Measurements from ENCODE around the gene ZNF644. TPM values are rescaled to one million over a fixed set of nuclear protein-coding genes. Genes with fewer than 3 reads are reported as not detected.

Gene ZNF644
- total RNA-seq, 1 experiment from 2014 or later, result 55.9 TPM

GRCh38 chr1:90989302-90989701 is 32.5 kb downstream of the ZNF644 start:
- no peak for ATAC-seq
- peaks cover 46% of the 10 kb centered on the region for H4K20me1 ChIP-seq (ENCODE audit: insufficient read depth)
- TF ChIP-seq, protein P1, sequence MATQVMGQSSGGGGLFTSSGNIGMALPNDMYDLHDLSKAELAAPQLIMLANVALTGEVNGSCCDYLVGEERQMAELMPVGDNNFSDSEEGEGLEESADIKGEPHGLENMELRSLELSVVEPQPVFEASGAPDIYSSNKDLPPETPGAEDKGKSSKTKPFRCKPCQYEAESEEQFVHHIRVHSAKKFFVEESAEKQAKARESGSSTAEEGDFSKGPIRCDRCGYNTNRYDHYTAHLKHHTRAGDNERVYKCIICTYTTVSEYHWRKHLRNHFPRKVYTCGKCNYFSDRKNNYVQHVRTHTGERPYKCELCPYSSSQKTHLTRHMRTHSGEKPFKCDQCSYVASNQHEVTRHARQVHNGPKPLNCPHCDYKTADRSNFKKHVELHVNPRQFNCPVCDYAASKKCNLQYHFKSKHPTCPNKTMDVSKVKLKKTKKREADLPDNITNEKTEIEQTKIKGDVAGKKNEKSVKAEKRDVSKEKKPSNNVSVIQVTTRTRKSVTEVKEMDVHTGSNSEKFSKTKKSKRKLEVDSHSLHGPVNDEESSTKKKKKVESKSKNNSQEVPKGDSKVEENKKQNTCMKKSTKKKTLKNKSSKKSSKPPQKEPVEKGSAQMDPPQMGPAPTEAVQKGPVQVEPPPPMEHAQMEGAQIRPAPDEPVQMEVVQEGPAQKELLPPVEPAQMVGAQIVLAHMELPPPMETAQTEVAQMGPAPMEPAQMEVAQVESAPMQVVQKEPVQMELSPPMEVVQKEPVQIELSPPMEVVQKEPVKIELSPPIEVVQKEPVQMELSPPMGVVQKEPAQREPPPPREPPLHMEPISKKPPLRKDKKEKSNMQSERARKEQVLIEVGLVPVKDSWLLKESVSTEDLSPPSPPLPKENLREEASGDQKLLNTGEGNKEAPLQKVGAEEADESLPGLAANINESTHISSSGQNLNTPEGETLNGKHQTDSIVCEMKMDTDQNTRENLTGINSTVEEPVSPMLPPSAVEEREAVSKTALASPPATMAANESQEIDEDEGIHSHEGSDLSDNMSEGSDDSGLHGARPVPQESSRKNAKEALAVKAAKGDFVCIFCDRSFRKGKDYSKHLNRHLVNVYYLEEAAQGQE (IDR thresholded peaks at IDR 0.05; ENCODE audit: low read depth), result no peak
- TF ChIP-seq EZH2phosphoT487 (IDR thresholded peaks at IDR 0.05; ENCODE audit: borderline replicate concordance), result no peak
- TF ChIP-seq, protein P2, sequence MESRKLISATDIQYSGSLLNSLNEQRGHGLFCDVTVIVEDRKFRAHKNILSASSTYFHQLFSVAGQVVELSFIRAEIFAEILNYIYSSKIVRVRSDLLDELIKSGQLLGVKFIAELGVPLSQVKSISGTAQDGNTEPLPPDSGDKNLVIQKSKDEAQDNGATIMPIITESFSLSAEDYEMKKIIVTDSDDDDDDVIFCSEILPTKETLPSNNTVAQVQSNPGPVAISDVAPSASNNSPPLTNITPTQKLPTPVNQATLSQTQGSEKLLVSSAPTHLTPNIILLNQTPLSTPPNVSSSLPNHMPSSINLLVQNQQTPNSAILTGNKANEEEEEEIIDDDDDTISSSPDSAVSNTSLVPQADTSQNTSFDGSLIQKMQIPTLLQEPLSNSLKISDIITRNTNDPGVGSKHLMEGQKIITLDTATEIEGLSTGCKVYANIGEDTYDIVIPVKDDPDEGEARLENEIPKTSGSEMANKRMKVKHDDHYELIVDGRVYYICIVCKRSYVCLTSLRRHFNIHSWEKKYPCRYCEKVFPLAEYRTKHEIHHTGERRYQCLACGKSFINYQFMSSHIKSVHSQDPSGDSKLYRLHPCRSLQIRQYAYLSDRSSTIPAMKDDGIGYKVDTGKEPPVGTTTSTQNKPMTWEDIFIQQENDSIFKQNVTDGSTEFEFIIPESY (IDR thresholded peaks at IDR 0.05; ENCODE audit: extremely low read depth, insufficient replicate concordance, low read length), result no peak
- no peak for TF ChIP-seq CBX3 (IDR thresholded peaks at IDR 0.05; ENCODE audit: low read depth)
- TF ChIP-seq TCF7L2 (IDR thresholded peaks at IDR 0.05; ENCODE audit: borderline replicate concordance, extremely low read depth, insufficient read depth, insufficient read length), result no peak
- TF ChIP-seq YY1 (IDR thresholded peaks at IDR 0.05; ENCODE audit: extremely low read depth, insufficient replicate concordance, low read depth, low read length), result no peak
- no peak for TF ChIP-seq ATF3 (IDR thresholded peaks at IDR 0.05)
- no peak for TF ChIP-seq EGR1 (IDR thresholded peaks at IDR 0.05; ENCODE audit: low read depth)
- TF ChIP-seq POLR2AphosphoS5 (IDR thresholded peaks at IDR 0.05; ENCODE audit: low read depth, low read length), result no peak
- TF ChIP-seq, protein P3, sequence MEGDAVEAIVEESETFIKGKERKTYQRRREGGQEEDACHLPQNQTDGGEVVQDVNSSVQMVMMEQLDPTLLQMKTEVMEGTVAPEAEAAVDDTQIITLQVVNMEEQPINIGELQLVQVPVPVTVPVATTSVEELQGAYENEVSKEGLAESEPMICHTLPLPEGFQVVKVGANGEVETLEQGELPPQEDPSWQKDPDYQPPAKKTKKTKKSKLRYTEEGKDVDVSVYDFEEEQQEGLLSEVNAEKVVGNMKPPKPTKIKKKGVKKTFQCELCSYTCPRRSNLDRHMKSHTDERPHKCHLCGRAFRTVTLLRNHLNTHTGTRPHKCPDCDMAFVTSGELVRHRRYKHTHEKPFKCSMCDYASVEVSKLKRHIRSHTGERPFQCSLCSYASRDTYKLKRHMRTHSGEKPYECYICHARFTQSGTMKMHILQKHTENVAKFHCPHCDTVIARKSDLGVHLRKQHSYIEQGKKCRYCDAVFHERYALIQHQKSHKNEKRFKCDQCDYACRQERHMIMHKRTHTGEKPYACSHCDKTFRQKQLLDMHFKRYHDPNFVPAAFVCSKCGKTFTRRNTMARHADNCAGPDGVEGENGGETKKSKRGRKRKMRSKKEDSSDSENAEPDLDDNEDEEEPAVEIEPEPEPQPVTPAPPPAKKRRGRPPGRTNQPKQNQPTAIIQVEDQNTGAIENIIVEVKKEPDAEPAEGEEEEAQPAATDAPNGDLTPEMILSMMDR (IDR thresholded peaks at IDR 0.05 in 2 of 3, conservative IDR thresholded peaks at IDR 0.05 in 1 of 3; ENCODE audit: borderline replicate concordance in 1 of 3, insufficient read depth in 1 of 3, low read depth in 2 of 3, low read length in 2 of 3), result no peak
- no peak for TF ChIP-seq ZFX (IDR thresholded peaks at IDR 0.05)
- no peak for TF ChIP-seq FOSL1 (IDR thresholded peaks at IDR 0.05; ENCODE audit: low read depth)
- TF ChIP-seq ZNF274 (IDR thresholded peaks at IDR 0.05; ENCODE audit: low read depth, low read length), result no peak
- BruUV-seq (replicated peaks), result no TSS peak
- H3K9ac ChIP-seq (ENCODE audit: low read length), result no peak overlapping the region
- H3K36me3 ChIP-seq (ENCODE audit: control insufficient read depth in 1 of 2, insufficient read depth in 2 of 2, low read length in 2 of 2), result no peaks in the 10 kb centered on the region
- ChIA-PET CTCF (no interaction called here), POLR2A (no interaction called here), RAD21 (ENCODE audit: low non-redundant PET in 1 of 2, low total read pairs in 2 of 2, uncharacterized antibody in 2 of 2, unreplicated experiment in 2 of 2) (no interaction called here)
- no peaks in the 10 kb centered on the region for H3K9me3 ChIP-seq (ENCODE audit: control insufficient read depth in 1 of 2, insufficient read depth in 1 of 2, low read depth in 1 of 2, low read length in 2 of 2)
- no peak overlapping the region for H2AFZ ChIP-seq (ENCODE audit: low read depth, low read length, poor library complexity, severe bottlenecking)
- H3K9me2 ChIP-seq (ENCODE audit: insufficient read depth), result no peaks in the 10 kb centered on the region
- no peak for DNase-seq (ENCODE audit: low read depth, low spot score)
- no peaks in the 10 kb centered on the region for H3K27me3 ChIP-seq (ENCODE audit: insufficient read depth, low read length)
- no peak overlapping the region for H3K4me2 ChIP-seq (ENCODE audit: low read length)
- no peak overlapping the region for H3K27ac ChIP-seq (ENCODE audit: low read depth, low read length)
- H3K79me2 ChIP-seq (ENCODE audit: insufficient read depth, low read length), result peaks cover 100% of the 10 kb centered on the region
- no peak overlapping the region for H3K4me3 ChIP-seq (replicated peaks in 1 of 2; ENCODE audit: low read depth in 1 of 2, low read length in 2 of 2)
- H3K4me1 ChIP-seq (ENCODE audit: control insufficient read depth in 1 of 2, insufficient read depth in 2 of 2, low read length in 2 of 2), result no peaks in the 10 kb centered on the region
- intact Hi-C loops (cut with micrococcal nuclease), result no loop called here
